A549 (cell line): ENCODE data around the gene HYPK. TPM values are rescaled to one million over a fixed set of nuclear protein-coding genes. Genes with fewer than 3 reads are reported as not detected.
A peak's percentile ranks its signal among the peaks of the same experiment; 100 is the strongest.
"Not testable (repeated sequence)": the region's sequence is repeated elsewhere in the genome, so short reads cannot be mapped to it uniquely, and the experiment has no call there.

Experiments used
- ATAC-seq, 2 experiments: fragments of 200-7000 bp in 1 of 2; fragments of >200 bp in 1 of 2; cut with Nextera tagmentation in 1 of 2; cut with Tn5 transposase in 1 of 2; 3 replicates each; pipeline versions ENCODE4 v1.8.0 to v1.9.1; 2018 to 2020; ENCODE audit warnings: mild to moderate bottlenecking in 1 of 2, moderate library complexity in 1 of 2
- CTCF ChIA-PET: fragments of 300-600 bp; sonication (Branson Sonifier 250); formaldehyde crosslinking; extraction: SDS; loops from one replicate; lab custom pipeline; 2021; ENCODE audit warnings: antibody characterized with exemption, inconsistent platforms; lab: Yijun Ruan, JAX
- POLR2A ChIA-PET: fragments of 350-600 bp; formaldehyde crosslinking; extraction: SDS; loops from one replicate; lab custom pipeline; 2021; ENCODE audit warnings: antibody characterized with exemption, inconsistent platforms; lab: Yijun Ruan, JAX
- DNase-seq, 2 experiments: peaks; one replicate each; pipeline versions ENCODE4 v3.0.0 to v3.0.0-alpha.2; 2011 to 2016; ENCODE audit warnings: low read depth in 1 of 2, low spot score in 1 of 2
- FAIRE-seq: peaks from 2 replicates; lab custom pipeline; 2011; peaks lifted over from hg19 to GRCh38; lab: Jason Lieb, UNC
- H3K27ac ChIP-seq, 2 experiments: fragments of >200 bp; sonication (Bioruptor Twin); formaldehyde crosslinking; 3 replicates each; pipeline ENCODE4 v1.5.1; 2016 to 2017
- H3K4me1 ChIP-seq: fragments of >200 bp; sonication (Bioruptor Twin); formaldehyde crosslinking; 3 replicates; pipeline ENCODE4 v1.6.1; 2016
- H3K4me2 ChIP-seq: fragments of >200 bp; sonication (Bioruptor Twin); formaldehyde crosslinking; 3 replicates; pipeline ENCODE4 v1.6.1; 2016
- H3K4me3 ChIP-seq: fragments of >200 bp; sonication (Bioruptor Twin); formaldehyde crosslinking; 3 replicates; pipeline ENCODE4 v1.5.1; 2016
- H3K9me3 ChIP-seq: fragments of >200 bp; sonication (Bioruptor Twin); formaldehyde crosslinking; 3 replicates; pipeline ENCODE4 v1.6.1; 2016
- ATOH8 ChIP-seq: fragments of 250-450 bp; sonication (Bioruptor Pico); IDR thresholded peaks from 2 replicates; pipeline ENCODE4 v1.5.0; 2020; ENCODE audit warnings: low read depth, mild to moderate bottlenecking, moderate library complexity
- CTCF ChIP-seq: fragments of >200 bp; sonication (Bioruptor Twin); formaldehyde crosslinking; IDR thresholded peaks from 3 replicates; pipeline ENCODE4 v1.5.1; 2016
- E2F6 ChIP-seq: IDR thresholded peaks from 2 replicates; pipeline ENCODE4 v1.6.1; 2012; ENCODE audit warnings: low read depth, borderline replicate concordance
- EHF ChIP-seq: fragments of 250-450 bp; sonication (Bioruptor Pico); IDR thresholded peaks from 2 replicates; pipeline ENCODE4 v1.5.0; 2020; ENCODE audit warnings: mild to moderate bottlenecking
- EHMT2 ChIP-seq: fragments of 200-600 bp; sonication (generic); IDR thresholded peaks from 2 replicates; pipeline ENCODE4 v1.6.1; 2016; ENCODE audit warnings: antibody characterized with exemption, low read depth, mild to moderate bottlenecking, moderate library complexity
- ESRRA ChIP-seq: fragments of 150-350 bp; IDR thresholded peaks from 2 replicates; pipeline ENCODE4 v1.6.1; 2014; ENCODE audit warnings: mild to moderate bottlenecking, low read length, borderline replicate concordance
- FOSL2 ChIP-seq, 2 experiments: fragments of 450-650 bp in 1 of 2; fragments of >200 bp in 1 of 2; sonication (Bioruptor Twin) in 1 of 2; formaldehyde crosslinking; IDR thresholded peaks; 2 replicates each; pipeline versions ENCODE4 v1.5.0 to v1.6.1; 2016 to 2020; ENCODE audit warnings: mild to moderate bottlenecking in 1 of 2, moderate library complexity in 1 of 2
- HES2 ChIP-seq: fragments of >200 bp; sonication (Bioruptor Twin); formaldehyde crosslinking; IDR thresholded peaks from 2 replicates; pipeline ENCODE4 v1.6.1; 2016
- HMGXB4 ChIP-seq: fragments of 250-450 bp; sonication (Bioruptor Pico); IDR thresholded peaks from 2 replicates; pipeline ENCODE4 v1.5.0; 2021; ENCODE audit warnings: mild to moderate bottlenecking, moderate library complexity, borderline replicate concordance
- KDM1A ChIP-seq: fragments of 200-600 bp; sonication (generic); IDR thresholded peaks from 2 replicates; pipeline ENCODE4 v1.6.1; 2016; ENCODE audit warnings: low read depth, mild to moderate bottlenecking
- MAFK ChIP-seq: fragments of 450-650 bp; IDR thresholded peaks from 2 replicates; pipeline ENCODE4 v1.6.1; 2014; ENCODE audit not compliant: partially characterized antibody
- MAX ChIP-seq: IDR thresholded peaks from 2 replicates; pipeline ENCODE4 v1.6.1; 2012
- NPAS2 ChIP-seq: fragments of 250-450 bp; sonication (Bioruptor Pico); IDR thresholded peaks from 2 replicates; pipeline ENCODE4 v1.8.0; 2022; ENCODE audit warnings: mild to moderate bottlenecking, moderate library complexity, borderline replicate concordance
- PHF8 ChIP-seq: fragments of 200-600 bp; sonication (generic); IDR thresholded peaks from 2 replicates; pipeline ENCODE4 v1.6.1; 2016; ENCODE audit warnings: low read depth, mild to moderate bottlenecking, antibody characterized with exemption, moderate library complexity, borderline replicate concordance
- POLR2A ChIP-seq: IDR thresholded peaks from 2 replicates; pipeline ENCODE4 v1.6.1; 2012; ENCODE audit warnings: mild to moderate bottlenecking, low read length
- POLR2AphosphoS2 ChIP-seq: conservative IDR thresholded peaks from 2 replicates; pipeline ENCODE4 v1.6.1; 2012; ENCODE audit warnings: low read length, improper control_type of control experiment, inconsistent platforms
- RCOR1 ChIP-seq: fragments of 150-350 bp; IDR thresholded peaks from 2 replicates; pipeline ENCODE4 v1.6.1; 2014; ENCODE audit warnings: antibody characterized with exemption, low read length, low read depth
- ZSCAN20 ChIP-seq: fragments of 250-450 bp; sonication (Bioruptor Pico); IDR thresholded peaks from 2 replicates; pipeline ENCODE4 v1.8.0; 2022; ENCODE audit warnings: mild to moderate bottlenecking, moderate library complexity
- WGBS: methylation state at CpG from one replicate; pipeline ENCODE4 v1.1.6; 2017; ENCODE audit errors: missing lambda C conversion rate; 5-methylcytosine and 5-hydroxymethylcytosine counted together
- polyA plus RNA-seq, 4 experiments: library from polyadenylated mRNA; depleted of rRNA in 3 of 4; stranded (reverse); fragments of >200 nt; fragmentation: RNase III in 1 of 4; extraction: RNeasy Plus Mini Kit Qiagen cat#74134 plus additional on column Dnase treatment in 1 of 4; gene quantifications; 2 replicates in 3 of 4; 3 replicates in 1 of 4; pipeline ENCODE4 v1.2.3, GENCODE V29; 2011 to 2017

Gene HYPK
- polyA plus RNA-seq, 2 of the 4 experiments (the other 2 are of a cell fraction): 21.0 to 66.5 TPM

- TF ChIP-seq ATOH8 (CRISPR knock-in tag): no peak
- TF ChIP-seq ZSCAN20: no peak
- no peak for TF ChIP-seq ESRRA
- no peak for TF ChIP-seq HMGXB4 (CRISPR knock-in tag)
- TF ChIP-seq CTCF: no peak
- TF ChIP-seq FOSL2 (IDR thresholded peaks at IDR 0.05): no peak
- TF ChIP-seq FOSL2 (CRISPR knock-in tag; IDR thresholded peaks at IDR 0.05): no peak
- no peak for TF ChIP-seq NPAS2 (CRISPR knock-in tag)
- TF ChIP-seq E2F6: peak; percentile 100
- no peak for TF ChIP-seq POLR2AphosphoS2
- TF ChIP-seq MAX: peak; percentile 98
- no peak for TF ChIP-seq KDM1A
- TF ChIP-seq EHF (CRISPR knock-in tag): no peak
- peak; percentile 67; the same call in 1 of the 2 replicates for TF ChIP-seq PHF8
Measured at GRCh38 chr15:43824302-43825246, 24.2 kb downstream of the HYPK start, which contains the start of gene MFAP1 (continued).

GRCh38 chr15:43825305-43825704, 24.9 kb downstream of the HYPK start:
- CTCF ChIA-PET, ATAC-seq, FAIRE-seq, H3K4me3 ChIP-seq, H3K27ac ChIP-seq, H3K4me2 ChIP-seq, DNase-seq, H3K9me3 ChIP-seq: not testable (repeated sequence)
- 95% methylated on average over 11 of the region's 11 CpGs for WGBS
- POLR2A ChIA-PET: interaction anchor here (0.8 to 1.2 kb wide), 5 partner anchors 21 to 602 kb away, joined by 3 to 7 read pairs (median 4); partner anchors contain the start of genes HYPK and SERINC4
- H3K4me1 ChIP-seq: peaks cover 18% of the 10 kb centered on the region; the same call in 2 of the 3 replicates

GRCh38 chr15:43826029-43826507, 25.7 kb downstream of the HYPK start:
- H3K27ac ChIP-seq: peak overlapping the region; percentile 77 to 86
- no peak for ATAC-seq
- TF ChIP-seq HES2 (no peak), PHF8 (no peak), FOSL2 (IDR thresholded peaks at IDR 0.05) (no peak), FOSL2 (CRISPR knock-in tag; IDR thresholded peaks at IDR 0.05) (no peak), RCOR1 (no peak), EHMT2 (no peak), KDM1A (no peak), POLR2A (no peak), NPAS2 (CRISPR knock-in tag) (no peak), MAFK (no peak)
- TF ChIP-seq, all 56 proteins: peak for 0
- CTCF ChIA-PET: no interaction called here
- H3K9me3 ChIP-seq: no peaks in the 10 kb centered on the region
- 95% methylated on average over 11 of the region's 11 CpGs for WGBS
- DNase-seq (no peak), FAIRE-seq (no peak)
- H3K4me2 ChIP-seq: peak overlapping the region; percentile 95
- H3K4me1 ChIP-seq: peaks cover 18% of the 10 kb centered on the region; the same call in 2 of the 3 replicates
- H3K4me3 ChIP-seq: peak overlapping the region; percentile 56; the same call in 2 of the 3 replicates
- POLR2A ChIA-PET: no interaction called here
